HepG2 (cell line): Measurements from ENCODE around the gene PDE9A. TPM values are rescaled to one million over a fixed set of nuclear protein-coding genes. Genes with fewer than 3 reads are reported as not detected.

Experiments used
- ATAC-seq: fragments of 200-7000 bp; cut with Tn5 transposase; 3 replicates; pipeline ENCODE4 v1.9.1; 2020; ENCODE audit warnings: mild to moderate bottlenecking, moderate library complexity
- BruUV-seq: library from RNA; stranded (reverse); fragments of 400-500 nt; replicated peaks from 2 replicates; lab custom pipeline; 2021; lab: Mats Ljungman, UMichigan
- CTCF ChIA-PET: fragments of 300-600 bp; formaldehyde crosslinking; extraction: SDS; loops from one replicate; lab custom pipeline; 2021; ENCODE audit warnings: low total read pairs, inconsistent platforms, low intra/inter-chr PET ratio; lab: Yijun Ruan, JAX
- POLR2A ChIA-PET: fragments of 350-600 bp; sonication (Branson Sonifier 250); formaldehyde crosslinking; loops from one replicate; lab custom pipeline; 2020; ENCODE audit warnings: antibody characterized with exemption, inconsistent platforms; lab: Yijun Ruan, JAX
- DNase-seq: peaks from one replicate; pipeline ENCODE4 v3.0.0-alpha.2; 2015; ENCODE audit warnings: low spot score
- FAIRE-seq: peaks from 3 replicates; lab custom pipeline; 2011; peaks lifted over from hg19 to GRCh38; lab: Jason Lieb, UNC
- H2AFZ ChIP-seq: one replicate; pipeline ENCODE4 v1.6.1; 2011; ENCODE audit warnings: low read length, inconsistent platforms
- H3K27ac ChIP-seq: fragments of 300-600 bp; 3 replicates; pipeline ENCODE4 v1.8.0; 2011; ENCODE audit warnings: mixed run types, mild to moderate bottlenecking, mixed read lengths, low read length, inconsistent platforms; ENCODE audit not compliant: insufficient read depth; ENCODE audit errors: extremely low read length
- H3K27me3 ChIP-seq, 2 experiments: fragments of 200-600 bp in 1 of 2; 2 replicates in 1 of 2; 3 replicates in 1 of 2; pipeline versions ENCODE4 v1.6.0 to v1.8.0; 2011; ENCODE audit warnings: low read length in 2 of 2, mild to moderate bottlenecking in 2 of 2, moderate library complexity in 2 of 2, inconsistent platforms in 1 of 2; ENCODE audit not compliant: insufficient read depth in 2 of 2, control insufficient read depth in 1 of 2
- H3K36me3 ChIP-seq, 2 experiments: fragments of 200-600 bp in 1 of 2; replicated peaks in 1 of 2; 2 replicates in 1 of 2; 3 replicates in 1 of 2; pipeline versions ENCODE4 v1.5.1 to v1.8.0; 2011; ENCODE audit warnings: low read length in 2 of 2, inconsistent platforms in 1 of 2; ENCODE audit not compliant: insufficient read depth in 2 of 2, control insufficient read depth in 1 of 2
- H3K4me1 ChIP-seq: 2 replicates; pipeline ENCODE4 v1.5.1; 2012; ENCODE audit warnings: low read length, inconsistent platforms; ENCODE audit not compliant: insufficient read depth
- H3K4me2 ChIP-seq: 2 replicates; pipeline ENCODE4 v1.6.0; 2011; ENCODE audit warnings: low read depth, low read length, inconsistent platforms
- H3K4me3 ChIP-seq, 3 experiments: fragments of 200-600 bp in 1 of 3; sonication (generic), shearing (Covaris generic) in 1 of 3; replicated peaks in 1 of 3; 2 replicates each; pipeline ENCODE4 v1.5.1; 2011 to 2016; ENCODE audit warnings: low read length in 3 of 3, inconsistent platforms in 2 of 3, low read depth in 2 of 3, mild to moderate bottlenecking in 2 of 3, control low read depth in 1 of 3, mixed read lengths in 1 of 3; ENCODE audit not compliant: insufficient read depth in 1 of 3
- H3K79me2 ChIP-seq: one replicate; pipeline ENCODE4 v1.6.1; 2011; ENCODE audit warnings: low read length, inconsistent platforms; ENCODE audit not compliant: insufficient read depth
- H3K9ac ChIP-seq: 2 replicates; pipeline ENCODE4 v1.6.0; 2011; ENCODE audit warnings: mild to moderate bottlenecking, low read depth, low read length, inconsistent platforms; ENCODE audit not compliant: insufficient read depth
- H3K9me3 ChIP-seq: 2 replicates; pipeline ENCODE4 v1.5.1; 2012; ENCODE audit warnings: mild to moderate bottlenecking, low read length
- H4K20me1 ChIP-seq: 2 replicates; pipeline ENCODE4 v1.6.0; 2011; ENCODE audit warnings: inconsistent platforms, mild to moderate bottlenecking, low read length, moderate library complexity; ENCODE audit not compliant: insufficient read depth
- CEBPB ChIP-seq: IDR thresholded peaks from 2 replicates; pipeline ENCODE4 v1.6.1; 2011; ENCODE audit warnings: low read depth, low read length, improper control_type of control experiment, borderline replicate concordance
- CHD4 ChIP-seq: fragments of 200-600 bp; sonication (generic); IDR thresholded peaks from 2 replicates; pipeline ENCODE4 v1.7.0; 2017; ENCODE audit warnings: mild to moderate bottlenecking, low read length, borderline replicate concordance
- DPF2 ChIP-seq: sonication (generic); formaldehyde crosslinking; IDR thresholded peaks from 2 replicates; pipeline ENCODE4 v1.4.0; 2020; ENCODE audit warnings: mild to moderate bottlenecking, low read depth, missing genetic modification reagents, borderline replicate concordance
- DR1 ChIP-seq: sonication (generic); formaldehyde crosslinking; IDR thresholded peaks from 2 replicates; pipeline ENCODE4 v1.8.0; 2021; ENCODE audit warnings: mild to moderate bottlenecking, missing genetic modification reagents, inconsistent platforms
- FLYWCH1 ChIP-seq: sonication (generic); formaldehyde crosslinking; IDR thresholded peaks from 2 replicates; pipeline ENCODE4 v1.8.1; 2023; ENCODE audit warnings: mild to moderate bottlenecking, missing genetic modification reagents
- FOXK2 ChIP-seq: fragments of 450-650 bp; IDR thresholded peaks from 2 replicates; pipeline ENCODE4 v1.6.1; 2016
- FOXM1 ChIP-seq: sonication (generic); formaldehyde crosslinking; IDR thresholded peaks from 2 replicates; pipeline ENCODE4 v1.5.0; 2020; ENCODE audit warnings: missing genetic modification reagents
- HOXA5 ChIP-seq: sonication (generic); formaldehyde crosslinking; IDR thresholded peaks from 2 replicates; pipeline ENCODE4 v1.4.0; 2020; ENCODE audit warnings: missing genetic modification reagents
- HOXA9 ChIP-seq: sonication (generic); formaldehyde crosslinking; IDR thresholded peaks from 2 replicates; pipeline ENCODE4 v1.8.1; 2022; ENCODE audit warnings: missing genetic modification reagents, mild to moderate bottlenecking, moderate library complexity, borderline replicate concordance
- KLF15 ChIP-seq: sonication (generic); formaldehyde crosslinking; IDR thresholded peaks from 2 replicates; pipeline ENCODE4 v1.8.1; 2023; ENCODE audit warnings: borderline replicate concordance, mild to moderate bottlenecking, inconsistent platforms, missing genetic modification reagents, mixed read lengths
- KLF6 ChIP-seq: IDR thresholded peaks from 2 replicates; pipeline ENCODE4 v1.8.0; 2016; ENCODE audit warnings: missing biosample characterization, missing genetic modification reagents
- MXD4 ChIP-seq: IDR thresholded peaks from 2 replicates; pipeline ENCODE4 v1.6.1; 2016; ENCODE audit warnings: mild to moderate bottlenecking, missing biosample characterization, missing genetic modification reagents
- PITX1 ChIP-seq: sonication (generic); formaldehyde crosslinking; IDR thresholded peaks from 2 replicates; pipeline ENCODE4 v1.5.1; 2020; ENCODE audit warnings: mild to moderate bottlenecking, missing genetic modification reagents
- SKIL ChIP-seq: sonication (generic); formaldehyde crosslinking; IDR thresholded peaks from 2 replicates; pipeline ENCODE4 v1.8.0; 2022; ENCODE audit warnings: missing genetic modification reagents, mild to moderate bottlenecking, moderate library complexity, borderline replicate concordance
- TCF7 ChIP-seq: sonication (generic); IDR thresholded peaks from 2 replicates; pipeline ENCODE4 v1.6.1; 2016; ENCODE audit warnings: antibody characterized with exemption, low read depth
- XBP1 ChIP-seq: sonication (generic); formaldehyde crosslinking; IDR thresholded peaks from 2 replicates; pipeline ENCODE4 v1.5.0; 2020; ENCODE audit warnings: missing genetic modification reagents
- YY1 ChIP-seq: IDR thresholded peaks from 2 replicates; pipeline ENCODE4 v1.6.1; 2011; ENCODE audit warnings: low read length, low read depth, moderate library complexity, mild to moderate bottlenecking; ENCODE audit not compliant: insufficient read depth, insufficient replicate concordance
- ZNF280B ChIP-seq: sonication (generic); formaldehyde crosslinking; IDR thresholded peaks from 2 replicates; pipeline ENCODE4 v1.5.0; 2020; ENCODE audit warnings: missing genetic modification reagents, mild to moderate bottlenecking, borderline replicate concordance
- ZNF44 ChIP-seq: sonication (generic); formaldehyde crosslinking; IDR thresholded peaks from 2 replicates; pipeline ENCODE4 v1.5.1; 2020; ENCODE audit warnings: mild to moderate bottlenecking, missing genetic modification reagents
- ZNF512 ChIP-seq: sonication (generic); formaldehyde crosslinking; IDR thresholded peaks from 2 replicates; pipeline ENCODE4 v1.4.0; 2020; ENCODE audit warnings: mild to moderate bottlenecking, missing genetic modification reagents
- WGBS: methylation state at CpG from one replicate; pipeline ENCODE4 v1.1.6; 2017; ENCODE audit warnings: low lambda C conversion rate; 5-methylcytosine and 5-hydroxymethylcytosine counted together
- in situ Hi-C: cut with HindIII; loops from 2 replicates; pipeline ENCODE4 v1.10.0; 2017; ENCODE audit warnings: low pct_unique_long_range_greater_than_20kb; ENCODE audit not compliant: extremely low pct_ligation_motif_present
- intact Hi-C: fragments of 100-400 bp; cut with micrococcal nuclease; formaldehyde crosslinking; loops from one replicate; pipeline ENCODE4 v1.10.0; 2022; ENCODE audit not compliant: unreplicated experiment
- polyA plus RNA-seq, 8 experiments: library from polyadenylated mRNA; depleted of rRNA in 3 of 8; stranded (reverse) in 7 of 8; unstranded in 1 of 8; fragments of >200 nt; fragmentation: Illumina TruSeq in 4 of 8; extraction: Trizol in 4 of 8; gene quantifications; 2 replicates each; pipeline versions ENCODE4 v1.2.1 to v1.2.3, GENCODE V29; 2011 to 2016; ENCODE audit warnings: low read depth in 4 of 8, missing spikeins in 1 of 8, mixed read lengths in 1 of 8; ENCODE audit not compliant: insufficient read depth in 1 of 8
- total RNA-seq, 5 experiments: library from RNA; depleted of rRNA; stranded (reverse); fragments of >200 nt; fragmentation: Illumina TruSeq; extraction: Trizol; gene quantifications; 2 replicates each; pipeline ENCODE4 v1.2.3, GENCODE V29; 2016; ENCODE audit warnings: low read depth in 1 of 5

The PDE9A gene
- total and polyA plus RNA-seq, 2 of the 13 experiments (the other 11 are each of a cell fraction or from before 2014, with no cell fraction given) = 4.6 to 19.7 TPM

- H2AFZ ChIP-seq = no peak overlapping the region
- H3K36me3 ChIP-seq = peaks cover 0 to 4% of the 10 kb centered on the region in 2 experiments; a peak in 2 of 5 replicates
- no peaks in the 10 kb centered on the region for H3K9me3 ChIP-seq
- intact Hi-C loops = no loop called here
- WGBS = 89% methylated on average over 15 of the region's 22 CpGs
- H3K4me1 ChIP-seq = no peaks in the 10 kb centered on the region
- no peak overlapping the region for H3K9ac ChIP-seq
- FAIRE-seq (no peak), ATAC-seq (no peak), DNase-seq (no peak)
- H3K79me2 ChIP-seq = no peaks in the 10 kb centered on the region
- no peak overlapping the region for H3K27ac ChIP-seq
- ChIA-PET CTCF (no interaction called here), POLR2A (no interaction called here)
- BruUV-seq = no TSS peak
- TF ChIP-seq ZNF512 (CRISPR knock-in tag) (no peak), FOXM1 (CRISPR knock-in tag) (no peak), HOXA5 (CRISPR knock-in tag) (no peak), FOXK2 (no peak), CHD4 (no peak), KLF15 (CRISPR knock-in tag) (no peak), CEBPB (no peak), DR1 (CRISPR knock-in tag) (no peak), KLF6 (CRISPR knock-in tag) (no peak), YY1 (no peak), PITX1 (CRISPR knock-in tag) (no peak), MXD4 (no peak), XBP1 (CRISPR knock-in tag) (no peak), SKIL (CRISPR knock-in tag) (no peak), FLYWCH1 (no peak), TCF7 (no peak), DPF2 (CRISPR knock-in tag) (no peak), ZNF280B (CRISPR knock-in tag) (no peak), HOXA9 (CRISPR knock-in tag) (no peak), ZNF44 (CRISPR knock-in tag) (no peak)
- no peak overlapping the region for H3K4me3 ChIP-seq
- H4K20me1 ChIP-seq = no peaks in the 10 kb centered on the region
- H3K27me3 ChIP-seq = no peaks in the 10 kb centered on the region
- H3K4me2 ChIP-seq = no peak overlapping the region
- in situ Hi-C loops = no loop called here
Observed at GRCh38 chr21:42684109-42684916, 30.9 kb downstream of the PDE9A start.
